Fibroblast of mammary gland (primary cell): ENCODE measurements around the gene ZNF280C.
A peak's percentile ranks its signal among the peaks of the same experiment; 100 is the strongest.
"Not testable (repeated sequence)": the region's sequence is repeated elsewhere in the genome, so short reads cannot be mapped to it uniquely, and the experiment has no call there.

ENCODE experiments used
- DNase-seq: peaks from one replicate; pipeline ENCODE4 v3.0.0-alpha.2; 2010; ENCODE audit warnings: low read depth
- H3K4me3 ChIP-seq: 2 replicates; pipeline ENCODE4 v1.5.1; 2011; ENCODE audit warnings: low read depth, mild to moderate bottlenecking, low read length, moderate library complexity; ENCODE audit not compliant: control insufficient read depth
- CTCF ChIP-seq: conservative IDR thresholded peaks from 2 replicates; pipeline ENCODE4 v1.5.1; 2011; ENCODE audit warnings: low read depth, low read length, inconsistent platforms; ENCODE audit not compliant: control insufficient read depth, insufficient read depth

ZNF280C gene

GRCh38 chrX:130261296-130261893, 7.3 kb downstream of the ZNF280C start:
- no peak for DNase-seq
- H3K4me3 ChIP-seq, result no peak overlapping the region
- TF ChIP-seq CTCF, result no peak

- TF ChIP-seq CTCF, result no peak
- H3K4me3 ChIP-seq, result no peak overlapping the region
- peak; percentile 79 for DNase-seq
Observed at GRCh38 chrX:130260316-130260715, 8.4 kb downstream of the ZNF280C start.

GRCh38 chrX:130253916-130254315, 14.8 kb downstream of the ZNF280C start:
- no peak for DNase-seq
- no peak for TF ChIP-seq CTCF
- H3K4me3 ChIP-seq, result no peak overlapping the region

- no peak overlapping the region for H3K4me3 ChIP-seq
- no peak for TF ChIP-seq CTCF
- no peak for DNase-seq
Observed at GRCh38 chrX:130251671-130252070, 17.0 kb downstream of the ZNF280C start.

- no peak for TF ChIP-seq CTCF
- DNase-seq, result no peak
- no peak overlapping the region for H3K4me3 ChIP-seq
Observed at GRCh38 chrX:130247996-130248395, 20.7 kb downstream of the ZNF280C start.

GRCh38 chrX:130246084-130246483, 22.6 kb downstream of the ZNF280C start:
- H3K4me3 ChIP-seq, result no peak overlapping the region
- no peak for TF ChIP-seq CTCF
- DNase-seq, result no peak

GRCh38 chrX:130245441-130245840, 23.3 kb downstream of the ZNF280C start:
- peak; percentile 57 for DNase-seq
- no peak for TF ChIP-seq CTCF
- no peak overlapping the region for H3K4me3 ChIP-seq

- DNase-seq, H3K4me3 ChIP-seq: not testable (repeated sequence)
Observed at GRCh38 chrX:130231184-130231583, 37.5 kb downstream of the ZNF280C start.
